ENCODE data around the gene TNK2. TPM values are rescaled to one million over a fixed set of nuclear protein-coding genes. Genes with fewer than 3 reads are reported as not detected.

The TNK2 gene
- total RNA-seq, 1 experiment from 2014 or later = 72.3 TPM

DNA sequence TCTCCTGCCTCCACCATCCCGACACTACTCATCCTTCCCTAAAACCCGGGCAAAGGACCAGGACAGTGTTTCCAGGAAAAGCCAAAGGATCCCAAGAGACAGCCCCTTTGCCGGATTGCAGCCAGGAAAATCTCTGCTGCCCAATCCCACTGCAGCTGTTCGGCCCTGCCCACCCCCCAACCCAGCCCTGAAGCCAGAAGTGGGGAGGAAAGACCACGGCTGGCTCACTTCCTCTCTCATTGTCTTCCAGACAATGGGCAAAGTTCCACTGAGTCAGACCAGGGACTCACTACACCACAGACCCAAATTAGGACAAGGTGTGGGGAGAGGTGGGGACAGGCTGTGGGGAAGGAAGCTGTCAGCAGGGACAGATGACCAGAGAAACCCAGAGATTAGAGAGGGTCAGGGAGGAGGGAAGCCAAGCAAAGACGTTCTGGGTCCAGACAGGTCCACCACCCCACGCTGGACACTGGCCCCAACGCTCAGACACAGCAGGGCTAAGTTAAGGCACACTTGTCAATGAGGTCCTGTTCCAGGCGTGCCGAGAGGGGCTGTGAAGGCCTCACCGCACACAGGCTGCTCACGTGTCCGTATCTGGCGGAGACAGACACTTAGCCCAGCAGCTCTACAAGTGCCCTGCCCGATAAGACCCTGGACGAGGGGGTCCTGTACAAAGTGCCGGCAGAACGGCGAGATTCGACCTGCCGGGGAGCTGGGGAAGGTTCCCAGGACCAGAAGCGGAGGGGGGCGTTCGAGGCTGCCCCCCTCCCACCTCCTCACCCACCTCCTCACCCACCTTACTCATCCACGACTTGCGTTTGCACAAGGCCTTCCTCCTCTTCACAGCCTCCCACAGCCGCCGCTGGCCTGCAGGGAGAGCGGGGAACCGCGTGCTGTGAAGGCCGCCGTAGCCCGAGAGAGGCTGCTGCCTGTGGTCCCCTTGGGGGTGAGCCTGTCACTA is 21.9 kb downstream of the TNK2 start:
- no peak overlapping the region for H3K27ac ChIP-seq (ENCODE audit: low read length)
- TF ChIP-seq, protein P1, sequence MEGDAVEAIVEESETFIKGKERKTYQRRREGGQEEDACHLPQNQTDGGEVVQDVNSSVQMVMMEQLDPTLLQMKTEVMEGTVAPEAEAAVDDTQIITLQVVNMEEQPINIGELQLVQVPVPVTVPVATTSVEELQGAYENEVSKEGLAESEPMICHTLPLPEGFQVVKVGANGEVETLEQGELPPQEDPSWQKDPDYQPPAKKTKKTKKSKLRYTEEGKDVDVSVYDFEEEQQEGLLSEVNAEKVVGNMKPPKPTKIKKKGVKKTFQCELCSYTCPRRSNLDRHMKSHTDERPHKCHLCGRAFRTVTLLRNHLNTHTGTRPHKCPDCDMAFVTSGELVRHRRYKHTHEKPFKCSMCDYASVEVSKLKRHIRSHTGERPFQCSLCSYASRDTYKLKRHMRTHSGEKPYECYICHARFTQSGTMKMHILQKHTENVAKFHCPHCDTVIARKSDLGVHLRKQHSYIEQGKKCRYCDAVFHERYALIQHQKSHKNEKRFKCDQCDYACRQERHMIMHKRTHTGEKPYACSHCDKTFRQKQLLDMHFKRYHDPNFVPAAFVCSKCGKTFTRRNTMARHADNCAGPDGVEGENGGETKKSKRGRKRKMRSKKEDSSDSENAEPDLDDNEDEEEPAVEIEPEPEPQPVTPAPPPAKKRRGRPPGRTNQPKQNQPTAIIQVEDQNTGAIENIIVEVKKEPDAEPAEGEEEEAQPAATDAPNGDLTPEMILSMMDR (IDR thresholded peaks at IDR 0.05) = no peak
- TF ChIP-seq SIN3A (IDR thresholded peaks at IDR 0.05; ENCODE audit: borderline replicate concordance, insufficient read depth, low read depth, low read length) (no peak), POLR2AphosphoS5 (IDR thresholded peaks at IDR 0.05; ENCODE audit: low read depth, low read length) (no peak), TCF7L2 (IDR thresholded peaks at IDR 0.05; ENCODE audit: low read depth, low read length) (no peak)
- TF ChIP-seq, protein P2, sequence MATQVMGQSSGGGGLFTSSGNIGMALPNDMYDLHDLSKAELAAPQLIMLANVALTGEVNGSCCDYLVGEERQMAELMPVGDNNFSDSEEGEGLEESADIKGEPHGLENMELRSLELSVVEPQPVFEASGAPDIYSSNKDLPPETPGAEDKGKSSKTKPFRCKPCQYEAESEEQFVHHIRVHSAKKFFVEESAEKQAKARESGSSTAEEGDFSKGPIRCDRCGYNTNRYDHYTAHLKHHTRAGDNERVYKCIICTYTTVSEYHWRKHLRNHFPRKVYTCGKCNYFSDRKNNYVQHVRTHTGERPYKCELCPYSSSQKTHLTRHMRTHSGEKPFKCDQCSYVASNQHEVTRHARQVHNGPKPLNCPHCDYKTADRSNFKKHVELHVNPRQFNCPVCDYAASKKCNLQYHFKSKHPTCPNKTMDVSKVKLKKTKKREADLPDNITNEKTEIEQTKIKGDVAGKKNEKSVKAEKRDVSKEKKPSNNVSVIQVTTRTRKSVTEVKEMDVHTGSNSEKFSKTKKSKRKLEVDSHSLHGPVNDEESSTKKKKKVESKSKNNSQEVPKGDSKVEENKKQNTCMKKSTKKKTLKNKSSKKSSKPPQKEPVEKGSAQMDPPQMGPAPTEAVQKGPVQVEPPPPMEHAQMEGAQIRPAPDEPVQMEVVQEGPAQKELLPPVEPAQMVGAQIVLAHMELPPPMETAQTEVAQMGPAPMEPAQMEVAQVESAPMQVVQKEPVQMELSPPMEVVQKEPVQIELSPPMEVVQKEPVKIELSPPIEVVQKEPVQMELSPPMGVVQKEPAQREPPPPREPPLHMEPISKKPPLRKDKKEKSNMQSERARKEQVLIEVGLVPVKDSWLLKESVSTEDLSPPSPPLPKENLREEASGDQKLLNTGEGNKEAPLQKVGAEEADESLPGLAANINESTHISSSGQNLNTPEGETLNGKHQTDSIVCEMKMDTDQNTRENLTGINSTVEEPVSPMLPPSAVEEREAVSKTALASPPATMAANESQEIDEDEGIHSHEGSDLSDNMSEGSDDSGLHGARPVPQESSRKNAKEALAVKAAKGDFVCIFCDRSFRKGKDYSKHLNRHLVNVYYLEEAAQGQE (IDR thresholded peaks at IDR 0.05; ENCODE audit: insufficient read depth in 1 of 2, low read depth in 2 of 2, low read length in 1 of 2) = no peak
- ATAC-seq (no peak), DNase-seq (ENCODE audit: low read depth, low spot score) (no peak)
- in situ Hi-C loops (cut with HindIII; ENCODE audit: low pct_unique_long_range_greater_than_20kb, low sequenced_read_pairs) = no loop called here
- ChIA-PET POLR2A (interaction anchor here (0.6 kb wide), 1 partner anchor 74 kb away, joined by 4 read pairs; no protein-coding TSS in a partner anchor), CTCF (no interaction called here)
- H3K36me3 ChIP-seq (ENCODE audit: control insufficient read depth, insufficient read depth, low read length) = no peaks in the 10 kb centered on the region
- no peaks in the 10 kb centered on the region for H3K9me3 ChIP-seq (ENCODE audit: control insufficient read depth, insufficient read depth, low read depth, low read length)
- H3K27me3 ChIP-seq (ENCODE audit: control insufficient read depth, insufficient read depth, low read length) = no peaks in the 10 kb centered on the region
- H3K4me3 ChIP-seq (ENCODE audit: low read depth in 2 of 2, low read length in 2 of 2) = no peak overlapping the region
- BruUV-seq (replicated peaks) = no TSS peak
- H3K4me1 ChIP-seq (ENCODE audit: control insufficient read depth, insufficient read depth, low read length) = no peaks in the 10 kb centered on the region
- intact Hi-C loops (cut with micrococcal nuclease; ENCODE audit: unreplicated experiment) = no loop called here

DNA sequence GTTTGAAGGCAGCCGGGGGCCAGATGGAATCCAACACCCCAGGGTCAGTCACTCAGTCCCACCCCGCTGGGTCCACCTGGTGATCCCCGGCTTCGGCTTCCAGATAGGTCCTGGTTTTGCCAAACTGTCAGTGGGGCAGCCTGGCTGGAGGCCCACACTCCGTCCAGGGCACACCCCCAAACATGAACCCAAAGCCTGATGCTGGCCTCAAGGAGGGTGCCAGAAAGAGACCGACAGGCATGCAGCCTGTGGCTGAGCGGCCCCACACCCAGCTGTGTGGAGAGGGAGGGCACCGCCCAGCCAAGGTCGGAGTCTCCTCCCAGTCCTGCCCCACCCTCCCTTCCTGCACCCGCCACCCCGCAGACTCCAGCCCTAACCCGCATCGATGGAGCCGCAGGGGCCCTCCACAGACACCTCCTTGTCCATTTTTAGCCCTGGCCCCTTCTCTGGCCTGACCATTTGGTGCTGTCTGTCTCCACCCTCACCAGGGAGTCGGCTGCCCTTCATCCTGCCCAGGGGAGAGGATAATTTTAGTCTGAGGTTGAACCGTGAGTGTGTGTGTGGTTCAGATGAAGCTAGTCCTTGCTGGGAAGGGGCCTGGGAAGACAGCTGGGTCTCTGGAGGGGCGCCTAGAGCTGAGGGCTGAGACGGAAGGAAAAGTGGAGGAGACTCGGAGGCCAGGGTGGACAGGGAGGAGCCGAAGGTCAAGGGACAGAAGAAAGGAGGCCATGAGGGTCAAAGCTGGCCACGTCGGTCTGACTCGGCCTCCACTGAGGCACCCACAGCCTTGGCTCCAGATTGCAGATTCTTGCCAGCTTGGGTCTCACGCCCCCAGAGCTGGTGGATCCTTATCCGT is 23.1 kb downstream of the TNK2 start:
- no peaks in the 10 kb centered on the region for H3K9me3 ChIP-seq (ENCODE audit: control insufficient read depth, insufficient read depth, low read depth, low read length)
- H3K27ac ChIP-seq (ENCODE audit: low read length) = no peak overlapping the region
- CTCF ChIA-PET = no interaction called here
- POLR2A ChIA-PET = no interaction called here
- in situ Hi-C loops (cut with HindIII; ENCODE audit: low pct_unique_long_range_greater_than_20kb, low sequenced_read_pairs) = no loop called here
- H3K36me3 ChIP-seq (ENCODE audit: control insufficient read depth, insufficient read depth, low read length) = no peaks in the 10 kb centered on the region
- BruUV-seq (replicated peaks) = no TSS peak
- no peak for TF ChIP-seq SIN3A (IDR thresholded peaks at IDR 0.05; ENCODE audit: borderline replicate concordance, insufficient read depth, low read depth, low read length)
- TF ChIP-seq, protein P2 (IDR thresholded peaks at IDR 0.05; ENCODE audit: insufficient read depth in 1 of 2, low read depth in 2 of 2, low read length in 1 of 2) = no peak
- TF ChIP-seq, protein P1 (IDR thresholded peaks at IDR 0.05) = no peak
- TF ChIP-seq TCF7L2 (IDR thresholded peaks at IDR 0.05; ENCODE audit: low read depth, low read length) = no peak
- TF ChIP-seq POLR2AphosphoS5 (IDR thresholded peaks at IDR 0.05; ENCODE audit: low read depth, low read length) = no peak
- H3K27me3 ChIP-seq (ENCODE audit: control insufficient read depth, insufficient read depth, low read length) = no peaks in the 10 kb centered on the region
- H3K4me1 ChIP-seq (ENCODE audit: control insufficient read depth, insufficient read depth, low read length) = no peaks in the 10 kb centered on the region
- intact Hi-C loops (cut with micrococcal nuclease; ENCODE audit: unreplicated experiment) = no loop called here
- ATAC-seq = 0 out of 2 replicates have a peak, but pooled peaks have one; percentile 27
- no peak overlapping the region for H3K4me3 ChIP-seq (ENCODE audit: low read depth in 2 of 2, low read length in 2 of 2)
- no peak for DNase-seq (ENCODE audit: low read depth, low spot score)

Measured in Panc1 (cell line).